ENCODE measurements around the gene NCBP2.

DNA sequence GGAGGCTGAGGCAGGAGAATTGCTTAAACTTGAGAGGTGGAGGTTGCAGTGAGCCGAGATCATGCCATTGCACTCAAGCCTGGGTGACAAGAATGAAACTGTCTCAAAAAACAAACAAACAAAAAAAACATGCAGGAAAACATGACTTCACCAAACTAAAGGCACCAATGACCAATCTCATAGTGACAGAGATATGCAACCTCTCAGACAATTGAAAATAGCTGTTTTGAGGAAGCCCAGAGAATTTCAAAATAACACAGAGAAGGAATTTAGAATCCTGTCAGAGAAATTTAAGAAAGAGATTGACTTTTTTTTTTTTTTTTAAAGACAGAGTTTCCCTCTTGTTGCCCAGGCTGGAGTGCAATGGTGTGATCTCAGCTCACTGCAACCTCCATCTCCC is 26.1 kb downstream of the NCBP2 start:
- TF ChIP-seq, protein P1, sequence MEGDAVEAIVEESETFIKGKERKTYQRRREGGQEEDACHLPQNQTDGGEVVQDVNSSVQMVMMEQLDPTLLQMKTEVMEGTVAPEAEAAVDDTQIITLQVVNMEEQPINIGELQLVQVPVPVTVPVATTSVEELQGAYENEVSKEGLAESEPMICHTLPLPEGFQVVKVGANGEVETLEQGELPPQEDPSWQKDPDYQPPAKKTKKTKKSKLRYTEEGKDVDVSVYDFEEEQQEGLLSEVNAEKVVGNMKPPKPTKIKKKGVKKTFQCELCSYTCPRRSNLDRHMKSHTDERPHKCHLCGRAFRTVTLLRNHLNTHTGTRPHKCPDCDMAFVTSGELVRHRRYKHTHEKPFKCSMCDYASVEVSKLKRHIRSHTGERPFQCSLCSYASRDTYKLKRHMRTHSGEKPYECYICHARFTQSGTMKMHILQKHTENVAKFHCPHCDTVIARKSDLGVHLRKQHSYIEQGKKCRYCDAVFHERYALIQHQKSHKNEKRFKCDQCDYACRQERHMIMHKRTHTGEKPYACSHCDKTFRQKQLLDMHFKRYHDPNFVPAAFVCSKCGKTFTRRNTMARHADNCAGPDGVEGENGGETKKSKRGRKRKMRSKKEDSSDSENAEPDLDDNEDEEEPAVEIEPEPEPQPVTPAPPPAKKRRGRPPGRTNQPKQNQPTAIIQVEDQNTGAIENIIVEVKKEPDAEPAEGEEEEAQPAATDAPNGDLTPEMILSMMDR (IDR thresholded peaks at IDR 0.05), result no peak
- no peak for TF ChIP-seq POLR2A (IDR thresholded peaks at IDR 0.05)
